GM21526 (cell line): ENCODE data around the gene OR6J1.
"Not testable (repeated sequence)": the region's sequence is repeated elsewhere in the genome, so short reads cannot be mapped to it uniquely, and the experiment has no call there.

Source experiments
- ATAC-seq: cut with Tn5 transposase; IDR thresholded peaks from one replicate; pipeline ENCODE4 v1.9.1; 2021; ENCODE audit warnings: moderate library complexity; ENCODE audit not compliant: unreplicated experiment, low FRiP score

OR6J1 gene

GRCh38 chr14:22610931-22611330 is 33.2 kb downstream of the OR6J1 start:
- ATAC-seq: no peak

GRCh38 chr14:22607291-22607690 is 36.9 kb downstream of the OR6J1 start:
- ATAC-seq: no peak

- no peak for ATAC-seq
These were observed 37.8 kb downstream of the OR6J1 start for GRCh38 chr14:22606380-22606779.

- no peak for ATAC-seq
These were observed 41.3 kb downstream of the OR6J1 start for GRCh38 chr14:22602862-22603261.

GRCh38 chr14:22601996-22602395 is 42.2 kb downstream of the OR6J1 start:
- ATAC-seq: no peak

- no peak for ATAC-seq
These were observed 42.7 kb downstream of the OR6J1 start for GRCh38 chr14:22601456-22601855.

- no peak for ATAC-seq
These were observed 44.1 kb downstream of the OR6J1 start for GRCh38 chr14:22600027-22600426.

- ATAC-seq: no peak
These were observed 44.8 kb downstream of the OR6J1 start for GRCh38 chr14:22599349-22599748.

GRCh38 chr14:22598896-22599244 is 45.3 kb downstream of the OR6J1 start:
- ATAC-seq: no peak

- no peak for ATAC-seq
These were observed 45.9 kb downstream of the OR6J1 start, which contains the start of gene ABHD4 for GRCh38 chr14:22598099-22598895. ABHD4 (plus strand) TSS chr14:22598300; CDS start chr14:22598307, 7 bp downstream.

GRCh38 chr14:22597771-22598098 is 46.4 kb downstream of the OR6J1 start:
- ATAC-seq: no peak

GRCh38 chr14:22597265-22597664 is 46.9 kb downstream of the OR6J1 start:
- no peak for ATAC-seq

- no peak for ATAC-seq
These were observed 47.7 kb downstream of the OR6J1 start for GRCh38 chr14:22596354-22596879.

- ATAC-seq: no peak
These were observed 49.9 kb downstream of the OR6J1 start for GRCh38 chr14:22594156-22594716.

GRCh38 chr14:22593601-22594000 is 50.6 kb downstream of the OR6J1 start:
- ATAC-seq: no peak

GRCh38 chr14:22593189-22593588 is 51.0 kb downstream of the OR6J1 start:
- no peak for ATAC-seq

GRCh38 chr14:22589096-22589839 is 54.9 kb downstream of the OR6J1 start, which contains the start of gene DAD1:
DAD1 (minus strand) TSS chr14:22589224; CDS start chr14:22589157, 67 bp downstream.
- ATAC-seq: peak; percentile 83

GRCh38 chr14:22588526-22589095 is 55.5 kb downstream of the OR6J1 start:
- peak; percentile 10 for ATAC-seq

GRCh38 chr14:22587677-22588422 is 56.3 kb downstream of the OR6J1 start:
- ATAC-seq: not testable (repeated sequence)

GRCh38 chr14:22587247-22587646 is 56.9 kb downstream of the OR6J1 start:
- no peak for ATAC-seq
